HPDE6-E6E7 (cell line): ENCODE results near the gene GPR42.
"Not testable (repeated sequence)": the region's sequence is repeated elsewhere in the genome, so short reads cannot be mapped to it uniquely, and the experiment has no call there.

ENCODE experiments used
- DNase-seq: peaks from one replicate; pipeline ENCODE4 v3.0.0; 2011; ENCODE audit warnings: missing footprints; ENCODE audit errors: extremely low spot score

The GPR42 gene

DNA sequence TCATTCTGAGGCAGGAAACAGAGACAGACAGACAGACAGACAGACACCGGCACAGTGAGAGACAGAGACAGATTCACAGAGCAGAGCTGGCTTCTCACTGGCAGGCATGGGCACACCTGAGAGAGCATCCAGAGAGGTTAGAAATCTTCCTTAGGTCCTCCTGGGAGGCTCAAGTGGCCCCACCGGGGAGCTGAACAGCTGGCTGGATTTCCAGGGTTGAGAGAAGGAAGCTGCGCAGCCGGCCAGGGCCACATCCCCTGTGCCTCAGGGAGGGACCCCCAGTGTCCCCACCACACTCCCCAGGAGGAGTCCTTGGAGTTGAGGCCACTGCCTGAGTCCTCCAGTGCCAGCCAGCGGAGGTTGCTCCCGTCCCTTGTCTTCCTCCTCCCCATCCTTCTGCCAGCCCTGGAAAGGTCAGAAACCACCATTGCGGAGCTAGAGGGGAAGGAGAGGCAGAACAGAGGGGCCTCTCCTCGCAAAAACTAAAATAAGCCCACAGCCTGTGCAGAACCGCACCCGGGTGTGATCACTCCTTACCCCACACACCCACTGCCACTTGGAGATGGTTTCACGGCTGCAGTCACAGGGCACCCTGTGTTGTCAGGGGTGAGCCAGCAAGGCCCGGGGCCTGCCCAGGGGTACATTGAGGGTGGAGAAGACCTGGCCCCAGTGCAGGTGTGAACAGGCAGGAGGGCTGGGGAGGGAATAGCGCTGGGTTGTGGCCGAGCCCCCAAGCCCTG is 8.4 kb upstream of the GPR42 start:
- no peak for DNase-seq

DNA sequence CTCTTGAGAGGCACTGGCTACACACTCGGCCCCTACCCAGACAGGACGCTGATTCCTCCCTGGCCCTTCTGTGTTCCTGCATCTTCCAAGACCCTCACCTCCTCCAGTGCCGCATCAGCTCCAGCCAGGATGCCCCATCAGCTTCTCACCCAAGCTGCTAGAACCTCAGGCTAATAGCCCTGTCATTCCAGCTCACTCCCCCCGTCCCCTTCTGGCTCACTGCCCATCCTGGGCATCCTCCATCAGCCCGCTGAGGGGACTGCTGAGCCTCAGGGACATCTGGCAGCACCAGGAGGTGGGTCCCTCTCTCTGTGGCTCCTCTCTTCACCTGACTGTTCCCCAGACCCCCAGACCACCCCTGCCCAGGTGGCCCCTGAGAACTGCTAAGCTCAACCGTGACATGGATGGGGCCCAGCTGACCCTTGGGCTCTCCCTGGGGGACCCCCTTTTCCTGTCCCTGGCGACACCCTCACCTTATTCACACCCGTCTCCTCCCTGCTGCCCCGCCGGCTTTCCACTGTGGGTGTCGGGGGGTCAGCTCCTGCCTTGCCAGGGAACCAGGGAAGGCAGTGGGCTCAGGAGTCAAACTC is 7.8 kb upstream of the GPR42 start:
- no peak for DNase-seq

DNA sequence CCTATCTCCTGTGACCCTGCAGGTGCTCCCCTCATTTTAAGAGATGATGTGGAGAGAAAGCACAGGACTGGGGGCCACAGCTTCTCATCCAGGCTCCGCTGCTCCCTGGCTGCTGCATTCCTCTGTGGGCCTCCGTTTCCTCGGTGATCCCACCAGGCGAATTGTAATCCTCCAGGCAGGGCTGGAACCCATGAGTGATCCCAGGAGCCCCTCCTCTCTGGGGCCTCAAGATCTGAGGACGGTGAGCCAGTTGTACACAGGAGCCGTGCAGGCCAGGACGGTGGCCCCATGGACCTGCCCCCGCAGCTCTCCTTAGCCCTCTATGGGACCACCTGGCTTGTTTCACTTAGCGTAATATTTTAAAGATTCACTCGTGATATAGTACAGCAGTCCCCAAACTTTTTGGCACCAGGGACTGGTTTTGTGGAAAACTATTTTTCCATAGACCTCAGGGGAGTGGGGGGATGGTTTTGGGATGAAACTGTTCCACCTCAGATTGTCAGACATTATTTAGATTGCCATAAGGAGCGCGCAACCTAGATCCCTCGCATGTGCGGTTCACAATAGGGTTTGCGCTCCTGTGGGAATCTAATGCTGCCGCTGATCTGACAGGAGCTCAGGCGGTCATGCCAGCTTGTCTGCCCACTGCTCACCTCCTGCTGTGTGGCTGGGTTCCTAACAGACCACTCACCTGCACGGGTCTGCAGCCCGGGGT is 7.0 kb upstream of the GPR42 start:
- no peak for DNase-seq

DNA sequence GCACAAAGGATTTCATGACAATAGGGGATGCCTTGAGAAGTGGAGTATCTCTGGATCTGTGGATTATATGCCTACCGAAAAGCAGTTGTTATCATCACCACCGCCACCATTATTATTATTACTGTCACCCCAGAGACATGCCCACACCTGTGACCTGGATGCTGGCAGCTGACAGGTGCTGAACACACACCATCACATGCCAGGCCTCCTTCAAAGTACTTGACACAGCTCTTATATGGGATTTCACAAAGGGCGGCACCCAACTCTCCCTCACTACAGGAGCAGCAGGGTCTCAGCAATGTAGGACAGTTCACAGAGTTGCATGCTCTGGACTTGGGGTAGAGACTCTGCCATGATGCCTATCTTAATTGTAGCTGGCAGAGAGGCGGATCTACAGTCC is 5.6 kb upstream of the GPR42 start:
- no peak for DNase-seq

DNA sequence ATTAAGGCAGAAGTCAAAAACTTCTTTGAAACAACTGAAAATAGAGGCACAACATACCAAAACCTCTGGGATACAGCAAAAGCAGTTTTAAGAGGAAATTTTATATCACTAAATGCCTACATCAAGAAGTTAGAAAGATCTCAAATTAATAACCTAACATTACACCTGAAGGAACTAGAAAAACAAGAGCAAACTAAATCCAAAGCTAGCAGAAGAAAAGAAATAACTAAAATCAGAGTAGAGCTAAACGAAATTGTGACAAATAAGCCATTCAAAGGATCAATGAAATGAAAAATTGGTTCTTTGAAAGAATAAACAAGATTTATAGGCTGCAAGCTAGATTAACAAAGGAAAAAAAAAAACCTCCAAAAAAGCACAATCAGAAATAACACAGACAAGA is 2.5 kb upstream of the GPR42 start:
- no peak for DNase-seq

DNA sequence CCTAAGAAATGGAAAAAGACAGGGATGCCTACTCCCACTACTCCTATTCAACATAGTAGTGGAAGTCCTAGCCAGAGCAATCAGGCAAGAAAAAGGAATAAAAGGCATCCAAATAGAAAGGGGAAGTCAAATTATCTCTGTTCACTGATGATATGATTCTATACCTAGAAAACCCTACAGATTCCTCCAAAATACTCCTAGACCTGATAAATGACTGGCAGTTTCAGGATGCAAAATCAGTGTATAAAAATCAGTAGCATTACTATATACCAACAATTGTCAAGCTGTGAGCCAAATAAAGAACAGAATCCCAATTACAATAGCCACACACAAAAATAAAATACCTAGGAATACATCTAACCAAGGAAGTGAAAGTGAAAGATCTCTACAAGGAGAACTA is 1.3 kb upstream of the GPR42 start:
- DNase-seq, result no peak

DNA sequence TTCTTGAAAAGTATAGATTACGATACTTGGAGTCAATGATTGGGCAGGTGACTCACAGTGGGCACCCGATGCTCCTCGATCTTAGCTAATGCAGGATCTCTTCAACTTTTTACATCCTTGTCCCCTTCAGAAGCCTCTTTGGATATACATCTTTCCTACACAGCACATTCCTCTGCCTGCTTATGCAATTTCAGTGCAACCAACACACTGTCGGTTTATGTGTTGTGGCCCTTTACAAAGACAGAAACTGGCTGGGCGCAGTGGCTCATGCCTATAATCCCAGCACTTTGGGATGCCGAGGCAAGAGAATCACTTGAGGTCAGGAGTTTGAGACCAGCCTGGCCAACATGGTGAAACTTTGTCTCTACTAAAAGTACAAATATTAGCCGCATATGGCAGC is 2.6 kb downstream of the GPR42 start:
- no peak for DNase-seq

DNA sequence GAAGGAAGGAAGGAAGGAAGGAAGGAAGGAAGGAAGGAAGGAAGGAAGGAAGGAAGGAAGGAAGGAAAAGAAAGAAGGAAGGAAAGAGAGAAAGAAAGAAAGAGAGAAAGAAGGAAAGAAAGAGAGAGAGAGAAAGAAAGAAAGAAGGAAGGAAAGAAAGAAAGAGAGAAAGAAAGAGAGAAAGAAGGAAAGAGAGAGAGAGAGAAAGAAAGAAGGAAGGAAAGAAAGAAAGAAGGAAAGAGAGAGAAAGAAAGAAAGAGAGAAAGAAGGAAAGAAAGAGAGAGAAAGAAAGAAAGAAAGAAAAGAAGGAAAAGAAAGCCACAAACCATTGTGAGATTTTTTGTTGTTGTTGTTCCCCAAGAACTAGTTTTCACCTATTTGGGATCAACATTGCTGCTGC is 3.2 kb downstream of the GPR42 start:
- DNase-seq, result not testable (repeated sequence)

DNA sequence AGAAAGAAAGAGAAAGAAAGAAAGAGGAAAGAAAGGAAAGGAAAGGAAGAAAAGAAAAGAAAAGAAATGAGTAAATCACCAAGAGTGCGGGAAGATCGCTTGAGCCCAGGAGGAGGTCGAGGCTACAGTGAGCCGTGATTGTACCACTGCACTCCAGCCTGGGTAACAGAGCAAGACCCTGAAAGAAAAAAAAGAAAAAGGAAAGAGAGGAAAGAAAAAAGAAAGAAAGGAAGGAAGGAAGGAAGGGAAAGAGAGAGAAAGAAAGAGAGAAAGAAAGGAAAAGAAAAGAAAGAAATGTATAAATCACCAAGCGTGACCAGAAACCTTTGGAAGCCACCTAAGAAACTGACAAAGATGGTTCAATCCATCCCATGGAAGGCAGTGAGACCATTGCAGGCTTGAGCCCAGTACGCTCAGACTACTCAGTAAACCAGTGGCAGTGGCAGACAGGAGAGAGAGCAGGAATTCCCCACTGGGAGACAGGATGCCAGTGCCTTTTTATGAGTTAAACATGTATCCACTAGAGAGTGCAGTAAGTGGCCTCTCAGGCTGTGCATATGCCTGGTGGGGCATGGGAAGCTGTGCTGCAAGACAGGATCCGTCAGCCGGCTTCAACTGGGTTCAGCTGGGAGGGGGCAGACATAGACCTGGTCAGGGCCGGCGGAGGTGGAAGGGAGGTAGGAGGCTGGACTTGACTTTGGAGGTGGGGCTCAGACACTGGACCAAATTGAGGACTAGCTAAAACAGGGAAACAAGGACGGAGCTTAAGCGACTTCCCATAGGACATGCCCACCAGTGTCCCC is 4.8 kb downstream of the GPR42 start:
- DNase-seq, result no peak

DNA sequence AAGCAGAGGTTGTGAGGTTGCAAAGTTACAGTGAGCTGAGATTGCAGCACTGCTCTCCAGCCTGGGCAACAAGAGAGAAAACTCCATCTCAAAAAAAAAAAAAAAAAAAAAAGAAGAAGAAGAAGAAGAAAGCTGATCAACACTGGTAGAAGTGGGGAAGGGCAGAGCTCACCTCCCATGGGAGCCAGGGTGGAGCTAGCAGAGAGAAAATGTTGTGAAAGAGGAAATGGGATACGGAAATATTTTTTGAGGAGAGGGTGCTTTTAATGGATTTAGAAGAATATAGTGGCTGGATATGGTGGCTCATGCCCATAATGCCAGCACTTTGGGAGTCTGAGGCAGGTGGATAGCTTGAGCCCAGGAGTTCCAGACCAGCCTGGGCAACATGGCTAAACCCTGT is 6.8 kb downstream of the GPR42 start:
- DNase-seq, result no peak

DNA sequence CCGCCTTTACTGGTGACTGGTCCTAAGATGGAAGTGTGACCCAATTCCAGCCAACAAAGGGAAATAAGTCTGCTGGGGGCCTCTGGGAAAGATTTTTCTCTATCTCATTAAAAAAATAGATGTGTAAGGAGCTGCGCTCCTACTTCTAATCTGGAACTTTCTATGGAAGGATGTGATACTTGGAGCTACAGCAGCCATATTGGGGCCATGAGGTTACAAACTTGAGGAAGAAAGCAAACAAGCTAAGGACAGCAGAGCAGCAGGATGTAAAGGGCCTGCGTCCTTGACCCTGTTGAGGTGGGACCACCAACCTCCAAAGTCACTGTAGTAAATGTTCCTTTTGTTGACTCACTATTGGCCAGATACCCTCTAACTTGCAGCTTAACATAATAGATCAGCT is 7.5 kb downstream of the GPR42 start:
- no peak for DNase-seq

DNA sequence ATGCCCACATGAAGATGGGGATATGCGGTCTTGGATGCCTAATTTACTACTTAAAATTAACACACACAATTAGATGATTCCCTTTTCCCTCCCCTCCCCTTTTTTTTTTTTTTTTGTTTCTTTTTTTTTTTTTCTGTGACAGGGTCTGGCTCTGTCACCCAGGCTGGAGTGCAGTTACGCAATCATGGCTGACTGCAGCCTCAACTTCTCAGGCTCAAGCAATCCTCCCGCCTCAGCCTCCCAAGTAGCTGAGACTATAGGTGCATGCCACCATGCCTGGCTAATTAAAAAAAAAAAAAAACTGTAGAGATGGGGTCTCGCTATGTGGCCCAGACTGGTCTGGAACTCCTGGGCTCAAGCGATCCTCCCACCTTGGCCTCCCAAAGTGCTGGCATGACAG is 8.7 kb downstream of the GPR42 start:
- DNase-seq, result not testable (repeated sequence)

DNA sequence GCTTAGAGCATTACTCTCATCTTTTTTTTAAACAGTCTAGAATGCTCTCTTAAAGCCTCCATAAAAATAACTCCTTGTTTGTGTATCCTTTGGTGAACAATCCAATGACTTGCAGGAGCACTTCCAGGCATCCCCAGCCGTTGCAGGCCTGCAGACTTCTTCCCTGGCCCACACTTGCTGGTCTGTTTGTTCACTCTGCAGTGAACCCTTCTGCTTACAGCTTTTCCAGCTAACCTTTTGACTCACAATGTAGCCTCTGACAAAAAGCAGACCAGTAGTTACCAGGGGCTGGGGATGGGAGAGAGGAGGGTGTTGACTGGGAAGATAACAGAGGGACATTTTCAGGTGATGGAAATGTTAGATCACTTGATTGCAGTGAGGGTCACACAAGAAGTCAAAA is 9.1 kb downstream of the GPR42 start:
- DNase-seq, result no peak

DNA sequence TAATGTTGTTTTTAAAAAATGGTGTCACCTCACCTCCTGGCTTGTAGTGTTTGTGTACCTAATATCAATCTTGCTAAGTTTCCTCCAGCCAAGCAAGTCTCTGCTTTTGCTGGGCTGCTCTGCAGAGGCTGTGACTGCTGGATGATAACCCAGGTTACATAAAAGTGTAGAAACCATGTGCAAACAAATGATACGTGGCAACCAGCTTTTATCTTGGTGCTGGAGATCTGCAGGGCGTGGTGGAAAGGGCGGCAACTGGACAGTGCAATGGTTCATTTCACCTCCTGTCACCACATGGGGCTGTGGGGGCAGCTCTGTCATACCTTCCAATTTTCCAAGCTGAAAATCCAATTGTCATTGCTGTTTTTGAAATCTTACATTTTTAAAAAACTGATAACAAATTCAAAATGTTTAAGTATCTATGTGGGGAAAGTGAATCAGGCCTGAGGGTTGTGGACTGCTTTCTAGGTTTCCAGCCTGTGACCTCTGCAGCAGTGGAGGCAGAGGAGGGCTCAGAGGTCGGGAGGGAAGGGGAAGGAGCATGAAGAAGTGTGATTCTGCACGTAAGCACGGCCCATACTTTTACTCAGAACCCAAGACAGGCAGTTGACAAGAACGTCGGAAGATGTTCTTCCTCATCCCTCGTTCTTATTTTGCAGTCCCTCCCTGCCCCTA is 9.7 kb downstream of the GPR42 start:
- DNase-seq, result no peak

DNA sequence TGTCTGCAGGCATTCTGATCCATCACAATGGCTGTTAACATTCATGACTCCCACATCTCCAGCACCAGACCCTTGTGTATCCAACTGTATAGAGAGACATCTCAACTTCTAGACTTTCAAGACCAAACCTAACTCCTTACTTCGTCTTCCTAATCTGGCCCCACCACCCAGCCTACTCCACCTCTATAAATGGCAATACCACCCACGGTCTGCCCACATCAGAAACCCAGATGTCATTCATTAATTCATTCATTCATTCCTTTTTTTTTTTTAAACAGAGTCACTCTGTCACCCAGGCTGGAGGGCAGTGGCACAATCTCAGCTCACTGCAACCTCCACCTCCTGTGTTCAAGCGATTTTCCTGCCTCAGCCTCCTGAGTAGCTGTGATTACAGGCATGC is 10.4 kb downstream of the GPR42 start:
- no peak for DNase-seq

DNA sequence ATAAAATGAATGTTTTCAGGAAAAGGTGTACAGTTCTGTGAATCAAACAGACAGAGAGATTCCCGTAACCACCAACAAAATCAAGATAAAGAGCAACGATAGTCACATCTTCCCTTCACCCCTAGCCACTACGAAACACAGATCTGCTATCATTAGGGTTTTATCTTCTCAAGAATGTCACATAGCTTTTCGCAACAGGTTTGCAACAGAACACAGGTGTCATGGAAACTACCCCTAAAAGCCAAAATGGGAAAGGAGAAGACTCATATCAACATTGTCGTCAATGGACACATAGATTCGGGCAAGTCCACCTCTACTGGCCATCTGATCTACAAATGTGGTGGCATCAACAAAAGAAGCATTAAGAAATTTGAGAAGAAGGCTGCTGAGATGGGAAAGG is 11.1 kb downstream of the GPR42 start:
- DNase-seq, result no peak

DNA sequence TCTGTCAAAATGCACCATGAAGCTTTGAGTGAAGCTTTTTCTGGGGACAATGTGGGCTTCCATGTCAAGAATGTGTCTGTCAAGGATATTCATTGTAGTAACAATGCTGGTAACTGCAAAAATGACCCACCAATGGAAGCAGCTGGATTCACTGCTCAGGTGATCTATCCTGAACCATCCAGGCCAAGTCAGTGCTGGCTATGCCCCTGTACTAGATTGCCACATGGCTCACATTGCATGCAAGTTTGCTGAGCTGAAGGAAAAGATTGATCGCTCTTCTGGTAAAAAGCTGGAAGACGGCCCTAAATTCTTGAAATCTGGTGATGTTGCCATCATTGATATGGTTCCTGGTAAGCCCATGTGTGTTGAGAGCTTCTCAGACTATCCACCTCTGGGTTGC is 12.7 kb downstream of the GPR42 start:
- DNase-seq, result no peak

DNA sequence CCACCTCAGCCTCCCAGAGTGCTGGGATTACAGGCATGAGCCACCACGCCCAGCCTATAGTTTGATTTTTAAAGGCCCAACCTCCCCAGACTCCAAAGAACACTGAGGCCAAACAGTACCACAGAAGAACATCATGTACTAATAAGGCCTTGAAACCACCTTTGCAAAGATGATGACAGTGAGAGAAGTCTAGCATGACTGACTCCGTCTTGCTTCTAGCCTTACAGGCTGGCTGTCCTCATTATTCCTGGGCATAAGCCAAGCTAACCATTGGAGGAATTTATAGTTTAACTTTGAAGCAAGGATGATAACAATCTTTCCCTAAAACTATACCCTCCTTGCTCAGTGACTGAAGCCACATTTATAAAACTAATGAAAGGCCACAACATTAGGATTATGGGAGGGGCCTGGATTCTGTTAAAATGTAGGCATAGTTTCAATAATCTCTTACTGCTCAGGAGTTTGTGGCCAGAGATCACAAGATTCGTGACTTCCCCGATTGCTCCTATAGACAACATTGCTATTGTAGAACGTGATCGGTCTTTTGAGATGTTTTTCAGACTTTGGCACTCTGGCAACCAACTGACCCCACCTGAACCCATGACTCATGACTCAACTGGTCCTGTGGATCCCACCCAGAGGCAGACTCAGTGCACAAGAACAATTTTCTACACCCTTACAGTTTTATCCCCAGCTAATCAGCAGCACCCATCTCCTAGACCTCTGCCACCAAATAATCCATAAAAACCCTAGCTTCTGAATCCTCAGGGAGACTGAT is 17.6 kb downstream of the GPR42 start:
- DNase-seq, result no peak

DNA sequence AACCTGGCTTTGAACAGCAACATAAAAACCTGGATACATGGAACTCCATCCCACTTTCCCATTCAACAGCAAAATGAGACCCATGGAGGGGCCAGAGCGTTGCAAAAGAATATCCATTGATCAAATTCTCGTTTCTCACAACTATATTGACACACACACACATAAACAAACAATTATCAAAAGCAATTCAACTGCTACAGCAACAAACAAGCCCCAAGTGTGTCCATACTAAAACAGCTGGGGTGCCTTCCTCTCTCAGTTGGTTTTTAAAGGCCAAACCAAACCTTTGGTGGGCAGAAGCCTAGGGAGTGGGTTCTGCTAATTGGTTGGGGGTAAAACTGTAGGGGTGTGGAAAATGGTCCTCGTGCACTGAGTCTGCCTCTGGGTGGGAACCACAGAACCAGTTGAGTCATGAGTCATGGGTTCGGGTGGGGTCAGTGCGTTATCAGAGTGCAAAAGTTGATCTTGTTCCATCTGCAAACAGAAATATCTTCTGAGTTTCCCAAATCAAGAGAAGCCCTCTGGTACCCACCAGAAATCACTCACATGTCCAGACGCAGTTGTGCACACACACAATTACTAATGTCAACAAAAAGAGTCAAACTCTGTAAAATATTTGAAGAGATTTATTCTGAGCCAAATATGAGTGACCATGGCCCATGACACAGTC is 18.5 kb downstream of the GPR42 start:
- no peak for DNase-seq
